NCI-H345 (cell line): ENCODE measurements around the gene METTL8.
A peak's percentile ranks its signal among the peaks of the same experiment; 100 is the strongest.

Experiments used
- DNase-seq: peaks from one replicate; lab custom pipeline; 2025; lab: John Stamatoyannopoulos, UW

The METTL8 gene

GRCh38 chr2:171309455-171310286 is 124.1 kb downstream of the METTL8 start:
- DNase-seq: peak; percentile 62

- no peak for DNase-seq
These were observed 125.3 kb downstream of the METTL8 start for GRCh38 chr2:171308280-171309054.

- no peak for DNase-seq
These were observed 126.2 kb downstream of the METTL8 start for GRCh38 chr2:171307560-171307959.

DNA sequence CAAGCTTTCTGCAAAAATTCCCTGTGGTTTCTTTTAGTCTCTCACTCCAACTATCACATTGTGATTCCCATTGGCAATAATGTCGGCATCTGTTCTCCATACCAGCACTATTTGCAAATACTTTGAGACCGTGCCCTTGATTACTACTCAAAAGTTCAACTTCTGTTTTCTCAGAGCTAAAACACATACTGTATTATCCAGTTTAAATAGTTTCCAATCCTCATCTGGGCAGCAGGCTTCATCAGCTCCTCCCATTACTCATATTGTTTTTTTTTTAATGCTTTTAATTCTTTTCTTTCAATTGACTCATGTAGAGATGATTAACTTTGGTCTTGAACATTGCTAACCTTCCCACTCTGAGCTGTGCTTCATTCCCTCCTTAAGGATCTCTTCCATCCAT is 135.8 kb downstream of the METTL8 start:
- no peak for DNase-seq

GRCh38 chr2:171294608-171295007 is 139.2 kb downstream of the METTL8 start:
- no peak for DNase-seq

GRCh38 chr2:171293661-171294060 is 140.1 kb downstream of the METTL8 start:
- DNase-seq: no peak

- DNase-seq: no peak
These were observed 143.8 kb downstream of the METTL8 start for GRCh38 chr2:171289991-171290390.

DNA sequence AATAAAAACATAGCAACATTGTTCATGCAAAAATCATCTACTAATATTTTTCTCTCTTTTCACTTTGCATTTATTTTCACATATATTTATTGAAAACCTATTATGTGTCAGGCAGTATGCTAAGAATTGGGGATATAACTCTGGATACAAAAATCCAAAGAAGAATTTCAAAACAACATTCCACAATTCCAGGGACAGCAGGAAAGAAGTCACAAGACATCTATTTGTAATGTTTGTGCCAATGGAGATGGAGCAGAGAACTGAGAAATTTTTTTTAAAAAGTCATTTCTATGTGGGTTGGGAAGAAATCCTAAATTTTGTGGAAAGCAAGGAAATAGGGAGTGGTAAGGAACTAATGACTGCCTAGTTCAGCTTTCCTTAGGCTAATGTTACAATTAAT is 144.5 kb downstream of the METTL8 start:
- no peak for DNase-seq

GRCh38 chr2:171287611-171288010 is 146.2 kb downstream of the METTL8 start:
- peak; percentile 1 for DNase-seq

- DNase-seq: no peak
These were observed 146.7 kb downstream of the METTL8 start for GRCh38 chr2:171287036-171287571.

DNA sequence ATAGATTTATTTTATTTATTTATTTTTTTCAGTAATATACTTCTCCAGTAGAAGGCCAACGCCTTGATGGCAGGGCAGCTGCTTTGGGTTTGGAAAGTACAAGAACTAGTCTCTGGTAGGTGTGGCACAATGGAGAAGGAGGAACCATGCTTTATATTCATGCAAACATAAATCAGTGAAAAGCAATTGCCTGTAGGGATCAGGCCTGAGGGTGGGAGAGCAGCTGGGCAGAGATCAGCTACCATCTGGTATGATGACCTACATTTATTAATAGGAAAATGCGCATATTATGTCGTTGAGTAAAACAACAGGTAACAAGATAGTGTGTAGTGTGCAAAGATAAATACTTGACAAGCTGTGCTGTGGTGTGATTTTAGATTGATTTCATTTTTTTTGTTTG is 152.7 kb downstream of the METTL8 start:
- DNase-seq: no peak

GRCh38 chr2:171279983-171280790 is 153.6 kb downstream of the METTL8 start:
- DNase-seq: no peak

DNA sequence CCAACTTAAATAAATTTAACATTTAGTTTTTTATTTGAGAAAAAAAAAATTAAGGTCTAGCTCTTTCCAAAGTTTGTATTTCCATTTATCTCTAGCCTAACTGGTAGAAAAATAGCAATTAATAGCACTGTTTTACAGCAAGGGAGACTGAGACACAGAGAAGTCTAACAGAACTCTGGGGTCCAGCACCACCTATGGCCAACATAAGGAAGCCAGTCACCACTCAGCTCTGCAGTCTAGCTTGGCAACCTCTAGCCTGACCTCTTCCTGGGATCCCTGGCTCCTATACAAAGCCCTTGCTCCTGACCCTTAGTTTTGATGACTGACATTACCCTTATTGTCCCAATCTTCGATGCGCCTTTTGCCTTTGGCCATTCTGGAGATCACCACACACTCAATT is 159.0 kb downstream of the METTL8 start:
- no peak for DNase-seq

GRCh38 chr2:171271971-171272436 is 161.8 kb downstream of the METTL8 start:
- DNase-seq: no peak

- DNase-seq: no peak
These were observed 162.4 kb downstream of the METTL8 start for GRCh38 chr2:171271386-171271785.

- DNase-seq: no peak
These were observed 165.7 kb downstream of the METTL8 start for GRCh38 chr2:171267855-171268629.
